ENCODE measurements around the gene ITGB4. TPM values are rescaled to one million over a fixed set of nuclear protein-coding genes. Genes with fewer than 3 reads are reported as not detected.

The ITGB4 gene
- total and polyA plus RNA-seq, 10 of the 15 experiments (the other 5 are each of a cell fraction or from before 2014, with no cell fraction given): 0.06 to 1.6 (median 0.27) TPM; not detected in 2

GRCh38 chr17:75764711-75765421 lies 43.6 kb downstream of the ITGB4 start, which contains the start of gene GALK1 (continued):
- TF ChIP-seq NKRF (conservative IDR thresholded peaks at IDR 0.05): peak; percentile 73

- ChIA-PET CTCF (interaction anchor here (1.0 to 5.6 kb wide), 14 partner anchors 7 to 194 kb away, joined by 3 to 75 read pairs (median 12); partner anchors contain the start of genes UNC13D, UNK and WBP2), SMC1A (ENCODE audit: uncharacterized antibody, unreplicated experiment) (interaction anchor here (0.6 to 2.6 kb wide), 8 partner anchors 10 to 239 kb away, joined by 3 to 11 read pairs (median 8); no protein-coding TSS in a partner anchor), POLR2A (interaction anchor here (0.7 to 5.3 kb wide), 9 partner anchors 11 to 99 kb away, joined by 3 to 40 read pairs (median 13); partner anchors contain the start of genes UNK and WBP2), RAD21 (ENCODE audit: unreplicated experiment) (interaction anchor here (1.0 to 3.9 kb wide), 9 partner anchors 12 to 131 kb away, joined by 3 to 32 read pairs (median 6); partner anchors contain the start of genes TRIM65, UNC13D and WBP2)
- intact Hi-C loops (cut with micrococcal nuclease; ENCODE audit: unreplicated experiment): no loop called here
- H3K36me3 ChIP-seq (ENCODE audit: control insufficient read depth in 2 of 2, insufficient read depth in 2 of 2, low read length in 1 of 2): no peaks in the 10 kb centered on the region
- H3K79me2 ChIP-seq (ENCODE audit: control insufficient read depth, insufficient read depth, low read length): no peaks in the 10 kb centered on the region; the same call in 1 of the 2 replicates
- no peaks in the 10 kb centered on the region for H3K9me3 ChIP-seq (replicated peaks; ENCODE audit: control insufficient read depth, insufficient read depth, low read length)
- in situ Hi-C loops (cut with MboI): no loop called here
- no TSS peak for BruUV-seq (replicated peaks)
- WGBS (ENCODE audit: insufficient coverage, insufficient replicate concordance, low lambda C conversion rate, missing lambda C conversion rate): 95% methylated on average over 4 of the region's 4 CpGs
- H3K27me3 ChIP-seq (replicated peaks in 1 of 2; ENCODE audit: control insufficient read depth in 2 of 2, insufficient read depth in 2 of 2, low read length in 1 of 2): no peaks in the 10 kb centered on the region
- no peak overlapping the region for H2AFZ ChIP-seq (ENCODE audit: control insufficient read depth, low read depth, low read length)
- DNase-seq (ENCODE audit: low read depth, low spot score) (no peak), FAIRE-seq (no peak), ATAC-seq (no peak)
- TF ChIP-seq STAT1 (conservative IDR thresholded peaks at IDR 0.05): no peak
- no peak for TF ChIP-seq MXI1 (IDR thresholded peaks at IDR 0.05; ENCODE audit: low read depth, low read length)
- no peak for TF ChIP-seq TCF7 (IDR thresholded peaks at IDR 0.05; ENCODE audit: borderline replicate concordance)
- TF ChIP-seq PAX8 (IDR thresholded peaks at IDR 0.05): no peak
- TF ChIP-seq EED (IDR thresholded peaks at IDR 0.05; ENCODE audit: low read depth): no peak
- TF ChIP-seq EGR1 (IDR thresholded peaks at IDR 0.05; ENCODE audit: borderline replicate concordance in 1 of 2, low read depth in 2 of 2, low read length in 2 of 2): no peak
- no peak for TF ChIP-seq ZNF217 (IDR thresholded peaks at IDR 0.05)
- peaks cover 12% of the 10 kb centered on the region for H3K4me1 ChIP-seq (ENCODE audit: control insufficient read depth, insufficient read depth, low read length)
- H3K4me2 ChIP-seq (ENCODE audit: control insufficient read depth, insufficient read depth): no peak overlapping the region
- no peak overlapping the region for H3K4me3 ChIP-seq
- no peaks in the 10 kb centered on the region for H4K20me1 ChIP-seq (ENCODE audit: control insufficient read depth, insufficient read depth)
- H3K9ac ChIP-seq (ENCODE audit: control insufficient read depth, insufficient read depth, low read length): no peak overlapping the region
- no peak overlapping the region for H3K27ac ChIP-seq (ENCODE audit: control insufficient read depth, insufficient read depth)
Observed at GRCh38 chr17:75765981-75766380, 44.7 kb downstream of the ITGB4 start.
